Measurements from ENCODE around the gene AOPEP. TPM values are rescaled to one million over a fixed set of nuclear protein-coding genes. Genes with fewer than 3 reads are reported as not detected.

Gene AOPEP
- total RNA-seq, 1 experiment from 2014 or later = 36.4 TPM

- no TSS peak for BruUV-seq (replicated peaks)
- ChIA-PET CTCF (no interaction called here), POLR2A (no interaction called here)
- DNase-seq (ENCODE audit: low read depth, low spot score) = no peak
- TF ChIP-seq REST (IDR thresholded peaks at IDR 0.05; ENCODE audit: insufficient read depth in 1 of 2, low read depth in 2 of 2, low read length in 1 of 2) (no peak), SIN3A (IDR thresholded peaks at IDR 0.05; ENCODE audit: borderline replicate concordance, insufficient read depth, low read depth, low read length) (no peak)
- intact Hi-C loops (cut with micrococcal nuclease; ENCODE audit: unreplicated experiment) = no loop called here
- Histone ChIP-seq H3K27ac (ENCODE audit: low read length) (0 out of 2 replicates have a peak overlapping the region, but pooled peaks have one; percentile 9), H3K4me1 (ENCODE audit: control insufficient read depth, insufficient read depth, low read length) (peaks cover 46% of the 10 kb centered on the region), H3K27me3 (ENCODE audit: control insufficient read depth, insufficient read depth, low read length) (no peaks in the 10 kb centered on the region), H3K9me3 (ENCODE audit: control insufficient read depth, insufficient read depth, low read depth, low read length) (no peaks in the 10 kb centered on the region), H3K4me3 (ENCODE audit: low read depth in 2 of 2, low read length in 2 of 2) (no peak overlapping the region), H3K36me3 (ENCODE audit: control insufficient read depth, insufficient read depth, low read length) (no peaks in the 10 kb centered on the region; the same call in 1 of the 2 replicates)
- ATAC-seq = no peak
- in situ Hi-C loops (cut with HindIII; ENCODE audit: low pct_unique_long_range_greater_than_20kb, low sequenced_read_pairs) = no loop called here
These were observed 328.9 kb downstream of the AOPEP start for GRCh38 chr9:95055334-95055850.

DNA sequence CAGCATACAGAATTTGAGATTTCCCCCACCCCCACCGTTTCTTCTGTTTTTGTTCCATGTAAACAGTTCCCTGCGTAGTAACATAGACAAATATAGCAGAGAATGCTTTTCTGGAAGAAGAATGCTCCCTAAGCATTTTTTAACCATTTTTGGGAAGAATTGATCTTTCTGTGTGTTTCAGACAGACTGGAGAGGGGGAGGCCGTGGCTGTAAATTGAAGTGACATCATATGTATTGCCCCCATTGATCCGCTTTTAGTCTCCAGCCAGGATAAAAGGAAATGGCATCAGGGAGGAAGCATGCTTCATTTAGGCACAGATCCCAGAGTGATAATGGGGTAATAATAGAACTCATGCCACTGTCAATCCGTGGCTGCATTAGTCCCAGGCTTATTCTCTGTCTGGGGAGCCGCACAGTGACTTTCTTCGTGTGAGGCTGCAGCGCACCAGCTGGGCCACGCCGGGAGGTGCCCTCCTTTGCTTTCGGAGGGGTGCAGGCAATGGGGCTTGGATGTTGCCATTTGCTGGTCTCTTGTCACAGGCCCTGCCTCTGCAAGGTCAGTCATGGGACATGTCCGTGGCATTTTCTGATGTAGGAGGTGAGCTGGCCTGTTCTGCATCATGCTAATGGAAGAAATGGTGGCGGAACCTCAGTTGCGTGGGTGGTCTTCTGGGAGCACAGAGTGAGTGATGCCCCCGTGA lies 329.5 kb downstream of the AOPEP start:
- in situ Hi-C loops (cut with HindIII; ENCODE audit: low pct_unique_long_range_greater_than_20kb, low sequenced_read_pairs) (no loop called here), intact Hi-C loops (cut with micrococcal nuclease; ENCODE audit: unreplicated experiment) (no loop called here)
- BruUV-seq (replicated peaks) = no TSS peak
- CTCF ChIA-PET = no interaction called here
- TF ChIP-seq, protein P1, sequence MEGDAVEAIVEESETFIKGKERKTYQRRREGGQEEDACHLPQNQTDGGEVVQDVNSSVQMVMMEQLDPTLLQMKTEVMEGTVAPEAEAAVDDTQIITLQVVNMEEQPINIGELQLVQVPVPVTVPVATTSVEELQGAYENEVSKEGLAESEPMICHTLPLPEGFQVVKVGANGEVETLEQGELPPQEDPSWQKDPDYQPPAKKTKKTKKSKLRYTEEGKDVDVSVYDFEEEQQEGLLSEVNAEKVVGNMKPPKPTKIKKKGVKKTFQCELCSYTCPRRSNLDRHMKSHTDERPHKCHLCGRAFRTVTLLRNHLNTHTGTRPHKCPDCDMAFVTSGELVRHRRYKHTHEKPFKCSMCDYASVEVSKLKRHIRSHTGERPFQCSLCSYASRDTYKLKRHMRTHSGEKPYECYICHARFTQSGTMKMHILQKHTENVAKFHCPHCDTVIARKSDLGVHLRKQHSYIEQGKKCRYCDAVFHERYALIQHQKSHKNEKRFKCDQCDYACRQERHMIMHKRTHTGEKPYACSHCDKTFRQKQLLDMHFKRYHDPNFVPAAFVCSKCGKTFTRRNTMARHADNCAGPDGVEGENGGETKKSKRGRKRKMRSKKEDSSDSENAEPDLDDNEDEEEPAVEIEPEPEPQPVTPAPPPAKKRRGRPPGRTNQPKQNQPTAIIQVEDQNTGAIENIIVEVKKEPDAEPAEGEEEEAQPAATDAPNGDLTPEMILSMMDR (IDR thresholded peaks at IDR 0.05) = no peak
- TF ChIP-seq REST (IDR thresholded peaks at IDR 0.05; ENCODE audit: insufficient read depth in 1 of 2, low read depth in 2 of 2, low read length in 1 of 2) (no peak), POLR2AphosphoS5 (IDR thresholded peaks at IDR 0.05; ENCODE audit: low read depth, low read length) (no peak), TCF7L2 (IDR thresholded peaks at IDR 0.05; ENCODE audit: low read depth, low read length) (no peak), SIN3A (IDR thresholded peaks at IDR 0.05; ENCODE audit: borderline replicate concordance, insufficient read depth, low read depth, low read length) (no peak)
- Histone ChIP-seq H3K9me3 (ENCODE audit: control insufficient read depth, insufficient read depth, low read depth, low read length) (no peaks in the 10 kb centered on the region), H3K27me3 (ENCODE audit: control insufficient read depth, insufficient read depth, low read length) (no peaks in the 10 kb centered on the region), H3K27ac (ENCODE audit: low read length) (no peak overlapping the region), H3K36me3 (ENCODE audit: control insufficient read depth, insufficient read depth, low read length) (no peaks in the 10 kb centered on the region; the same call in 1 of the 2 replicates), H3K4me3 (ENCODE audit: low read depth in 2 of 2, low read length in 2 of 2) (no peak overlapping the region), H3K4me1 (ENCODE audit: control insufficient read depth, insufficient read depth, low read length) (peaks cover 46% of the 10 kb centered on the region)
- POLR2A ChIA-PET = no interaction called here
- no peak for DNase-seq (ENCODE audit: low read depth, low spot score)
- ATAC-seq = no peak

Measured in Panc1 (cell line).